Measurements from ENCODE around the gene SYNGR2.
A peak's percentile ranks its signal among the peaks of the same experiment; 100 is the strongest.

Gene SYNGR2

DNA sequence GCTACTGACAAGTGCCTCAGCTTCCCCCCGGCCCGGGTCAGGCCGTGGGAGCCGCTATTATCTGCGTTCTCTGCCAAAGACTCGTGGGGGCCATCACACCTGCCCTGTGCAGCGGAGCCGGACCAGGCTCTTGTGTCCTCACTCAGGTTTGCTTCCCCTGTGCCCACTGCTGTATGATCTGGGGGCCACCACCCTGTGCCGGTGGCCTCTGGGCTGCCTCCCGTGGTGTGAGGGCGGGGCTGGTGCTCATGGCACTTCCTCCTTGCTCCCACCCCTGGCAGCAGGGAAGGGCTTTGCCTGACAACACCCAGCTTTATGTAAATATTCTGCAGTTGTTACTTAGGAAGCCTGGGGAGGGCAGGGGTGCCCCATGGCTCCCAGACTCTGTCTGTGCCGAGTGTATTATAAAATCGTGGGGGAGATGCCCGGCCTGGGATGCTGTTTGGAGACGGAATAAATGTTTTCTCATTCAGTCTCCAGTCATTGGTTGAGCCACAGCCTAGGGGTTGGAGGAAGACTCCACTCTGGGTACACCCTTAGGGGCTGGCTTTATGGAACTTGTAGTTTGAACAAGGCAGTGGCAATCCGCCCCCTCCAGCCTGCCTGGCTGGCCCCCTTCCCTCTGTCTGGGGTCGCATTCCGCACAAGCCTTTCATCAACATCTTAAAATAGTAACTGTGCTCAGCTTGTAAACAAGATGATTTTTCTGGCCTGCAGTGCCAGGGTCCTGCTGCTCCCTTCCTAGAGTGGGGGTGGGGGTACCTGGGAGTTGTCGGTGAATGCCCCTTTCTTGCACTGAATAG is 4.1 kb downstream of the SYNGR2 start:
- no peak overlapping the region for H3K9ac ChIP-seq (ENCODE audit: low read length)
- H2BK12ac ChIP-seq (ENCODE audit: low read length in 2 of 2) = no peak overlapping the region
- H3K18ac ChIP-seq (ENCODE audit: low read depth in 1 of 2, low read length in 2 of 2) = peak overlapping the region in 1 of 2 experiments; percentile 43
- no peak overlapping the region for H4K91ac ChIP-seq (ENCODE audit: low read length)
- peaks cover 0 to 50% of the 10 kb centered on the region in 2 experiments for H3K36me3 ChIP-seq (ENCODE audit: control insufficient read depth in 1 of 2, insufficient read depth in 2 of 2, low read depth in 1 of 2, low read length in 2 of 2)
- no peaks in the 10 kb centered on the region for H3K9me3 ChIP-seq (ENCODE audit: control insufficient read depth, low read length)
- H3K4ac ChIP-seq (ENCODE audit: low read depth in 1 of 2, low read length in 2 of 2) = no peak overlapping the region
- H2BK120ac ChIP-seq (ENCODE audit: low read depth, low read length) = no peak overlapping the region
- WGBS = 72% methylated on average over 16 of the region's 19 CpGs
- H2BK15ac ChIP-seq (ENCODE audit: low read depth, poor library complexity, severe bottlenecking) = no peak overlapping the region
- peak; percentile 54 for DNase-seq
- peaks cover 0 to 17% of the 10 kb centered on the region in 2 experiments for H3K27me3 ChIP-seq (ENCODE audit: control insufficient read depth in 1 of 2, insufficient read depth in 1 of 2, low read length in 2 of 2)
- peak overlapping the region in 1 of 2 experiments; percentile 54 for H3K23ac ChIP-seq (ENCODE audit: low read length in 2 of 2)
- no peak overlapping the region for H3K4me2 ChIP-seq (ENCODE audit: low read length, poor library complexity, severe bottlenecking)
- H2AK5ac ChIP-seq (ENCODE audit: low read length, severe bottlenecking) = no peak overlapping the region
- no peak overlapping the region for H3K4me3 ChIP-seq (ENCODE audit: insufficient read depth in 1 of 2, low read depth in 1 of 2, low read length in 2 of 2)
- H3K79me1 ChIP-seq (replicated peaks; ENCODE audit: low read length, poor library complexity, severe bottlenecking) = peaks cover 7% of the 10 kb centered on the region
- no peak overlapping the region for H2BK5ac ChIP-seq (ENCODE audit: low read depth, low read length, poor library complexity, severe bottlenecking)
- H3K14ac ChIP-seq (ENCODE audit: low read length in 2 of 2) = no peak overlapping the region
- H2AFZ ChIP-seq (ENCODE audit: low read depth, low read length) = no peak overlapping the region
- H4K8ac ChIP-seq (ENCODE audit: low read length) = no peak overlapping the region
- H3K4me1 ChIP-seq (ENCODE audit: control insufficient read depth, insufficient read depth, low read depth, low read length) = peaks cover 29% of the 10 kb centered on the region
- no peak overlapping the region for H3K27ac ChIP-seq (ENCODE audit: low read length, poor library complexity, severe bottlenecking)

DNA sequence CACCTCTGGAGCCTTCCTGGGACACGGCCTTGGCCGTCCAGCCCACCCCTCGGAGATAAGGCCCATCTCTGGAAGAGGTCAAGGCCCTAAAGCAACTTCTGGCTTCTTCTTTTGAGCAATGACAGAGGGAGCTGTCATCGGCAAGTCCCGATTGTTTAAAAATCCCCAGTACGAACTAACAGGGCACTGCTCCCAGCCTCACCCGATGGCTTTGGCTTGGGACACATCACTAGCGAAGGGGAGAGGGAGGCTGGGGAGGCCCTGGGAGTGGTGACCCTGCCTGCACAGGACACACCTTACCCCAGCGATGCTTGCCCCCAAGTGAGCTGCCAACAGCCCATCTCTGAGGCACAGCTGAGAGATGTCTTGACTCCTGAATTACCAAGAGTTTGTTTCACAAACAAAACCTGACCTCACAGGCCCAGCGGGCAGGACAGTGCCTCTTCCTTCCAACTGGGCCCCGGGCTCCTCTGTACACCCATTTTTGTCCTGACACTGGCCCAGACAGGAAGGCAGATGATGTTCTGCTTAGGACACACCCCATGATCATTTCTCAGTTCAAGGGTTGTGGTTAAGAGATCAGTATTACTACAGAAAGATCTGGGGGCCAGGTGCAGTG is 4.8 kb downstream of the SYNGR2 start:
- Histone ChIP-seq H2BK12ac (ENCODE audit: low read length in 2 of 2) (peak overlapping the region in 1 of 2 experiments; percentile 30), H3K4me1 (ENCODE audit: control insufficient read depth, insufficient read depth, low read depth, low read length) (peaks cover 25% of the 10 kb centered on the region), H2BK15ac (ENCODE audit: low read depth, poor library complexity, severe bottlenecking) (no peak overlapping the region), H2BK5ac (ENCODE audit: low read depth, low read length, poor library complexity, severe bottlenecking) (no peak overlapping the region), H3K4me2 (ENCODE audit: low read length, poor library complexity, severe bottlenecking) (no peak overlapping the region), H3K9me3 (ENCODE audit: control insufficient read depth, low read length) (no peaks in the 10 kb centered on the region), H4K8ac (ENCODE audit: low read length) (peak overlapping the region; percentile 7), H2AFZ (ENCODE audit: low read depth, low read length) (peak overlapping the region; percentile 19), H3K79me1 (replicated peaks; ENCODE audit: low read length, poor library complexity, severe bottlenecking) (peaks cover 7% of the 10 kb centered on the region), H3K14ac (ENCODE audit: low read length in 2 of 2) (no peak overlapping the region), H3K27me3 (ENCODE audit: control insufficient read depth in 1 of 2, insufficient read depth in 1 of 2, low read length in 2 of 2) (peaks cover 0 to 13% of the 10 kb centered on the region in 2 experiments), H3K9ac (ENCODE audit: low read length) (no peak overlapping the region), H2AK5ac (ENCODE audit: low read length, severe bottlenecking) (no peak overlapping the region), H2BK120ac (ENCODE audit: low read depth, low read length) (no peak overlapping the region), H3K18ac (ENCODE audit: low read depth in 1 of 2, low read length in 2 of 2) (peak overlapping the region in 1 of 2 experiments; percentile 43), H3K36me3 (ENCODE audit: control insufficient read depth in 1 of 2, insufficient read depth in 2 of 2, low read depth in 1 of 2, low read length in 2 of 2) (peaks cover 0 to 50% of the 10 kb centered on the region in 2 experiments), H3K4me3 (ENCODE audit: insufficient read depth in 1 of 2, low read depth in 1 of 2, low read length in 2 of 2) (no peak overlapping the region), H3K23ac (ENCODE audit: low read length in 2 of 2) (no peak overlapping the region), H3K4ac (ENCODE audit: low read depth in 1 of 2, low read length in 2 of 2) (peak overlapping the region in 1 of 2 experiments; percentile 35), H4K91ac (ENCODE audit: low read length) (peak overlapping the region; percentile 58), H3K27ac (ENCODE audit: low read length, poor library complexity, severe bottlenecking) (no peak overlapping the region)
- DNase-seq = peak; percentile 21
- WGBS = 66% methylated on average over 10 of the region's 11 CpGs

GRCh38 chr17:78174346-78174869 is 6.0 kb downstream of the SYNGR2 start:
- 97% methylated on average over 15 of the region's 15 CpGs for WGBS
- H3K36me3 ChIP-seq (ENCODE audit: control insufficient read depth in 1 of 2, insufficient read depth in 2 of 2, low read depth in 1 of 2, low read length in 2 of 2) = peaks cover 0 to 50% of the 10 kb centered on the region in 2 experiments
- H4K8ac ChIP-seq (ENCODE audit: low read length) = no peak overlapping the region
- no peak overlapping the region for H3K4me3 ChIP-seq (ENCODE audit: insufficient read depth in 1 of 2, low read depth in 1 of 2, low read length in 2 of 2)
- H2BK15ac ChIP-seq (ENCODE audit: low read depth, poor library complexity, severe bottlenecking) = peak overlapping the region; percentile 3
- H2BK12ac ChIP-seq (ENCODE audit: low read length in 2 of 2) = peak overlapping the region in 1 of 2 experiments; percentile 33
- peaks cover 25% of the 10 kb centered on the region for H3K4me1 ChIP-seq (ENCODE audit: control insufficient read depth, insufficient read depth, low read depth, low read length)
- H2BK5ac ChIP-seq (ENCODE audit: low read depth, low read length, poor library complexity, severe bottlenecking) = no peak overlapping the region
- no peak overlapping the region for H4K91ac ChIP-seq (ENCODE audit: low read length)
- no peak overlapping the region for H3K14ac ChIP-seq (ENCODE audit: low read length in 2 of 2)
- no peak overlapping the region for H3K4ac ChIP-seq (ENCODE audit: low read depth in 1 of 2, low read length in 2 of 2)
- H3K18ac ChIP-seq (ENCODE audit: low read depth in 1 of 2, low read length in 2 of 2) = peak overlapping the region in 1 of 2 experiments; percentile 2
- DNase-seq = no peak
- no peak overlapping the region for H2AK5ac ChIP-seq (ENCODE audit: low read length, severe bottlenecking)
- no peak overlapping the region for H3K9ac ChIP-seq (ENCODE audit: low read length)
- H3K4me2 ChIP-seq (ENCODE audit: low read length, poor library complexity, severe bottlenecking) = no peak overlapping the region
- H2AFZ ChIP-seq (ENCODE audit: low read depth, low read length) = no peak overlapping the region
- H2BK120ac ChIP-seq (ENCODE audit: low read depth, low read length) = no peak overlapping the region
- peaks cover 7% of the 10 kb centered on the region for H3K79me1 ChIP-seq (replicated peaks; ENCODE audit: low read length, poor library complexity, severe bottlenecking)
- H3K23ac ChIP-seq (ENCODE audit: low read length in 2 of 2) = no peak overlapping the region
- H3K27ac ChIP-seq (ENCODE audit: low read length, poor library complexity, severe bottlenecking) = no peak overlapping the region
- H3K9me3 ChIP-seq (ENCODE audit: control insufficient read depth, low read length) = no peaks in the 10 kb centered on the region
- H3K27me3 ChIP-seq (ENCODE audit: control insufficient read depth in 1 of 2, insufficient read depth in 1 of 2, low read length in 2 of 2) = peaks cover 0 to 7% of the 10 kb centered on the region in 2 experiments
